SH-SY5Y (cell line): ENCODE measurements around the gene B4GALT2.

Source experiments
- GATA2 ChIP-seq: IDR thresholded peaks from 2 replicates; pipeline ENCODE4 v1.6.1; 2011; ENCODE audit warnings: mild to moderate bottlenecking, low read depth, low read length
- GATA3 ChIP-seq: IDR thresholded peaks from 2 replicates; pipeline ENCODE4 v1.6.1; 2011; ENCODE audit warnings: low read depth, mild to moderate bottlenecking, low read length, moderate library complexity

DNA sequence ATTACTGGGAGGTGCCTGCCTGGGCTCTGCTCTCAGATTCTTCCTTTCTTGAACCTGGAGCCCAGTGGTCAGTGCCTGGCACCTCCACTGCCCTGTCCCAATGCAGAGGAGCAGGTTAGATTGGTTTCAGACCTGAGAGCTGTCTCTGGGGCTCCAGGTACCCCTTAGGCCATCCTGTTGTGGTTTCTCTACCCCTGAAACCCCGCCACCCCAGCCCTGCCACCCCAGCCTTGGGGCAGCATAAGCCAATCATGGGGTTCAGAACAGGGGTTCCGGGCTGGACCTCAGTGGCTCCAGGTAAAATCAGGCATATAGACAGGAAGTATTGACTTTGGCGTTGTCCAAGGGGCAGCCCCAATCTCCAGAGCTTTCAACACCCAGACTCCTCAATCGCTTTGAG is 55.4 kb downstream of the B4GALT2 start:
- TF ChIP-seq GATA2 (no peak), GATA3 (no peak)
